Inflammatory macrophage treated with lipopolysaccharide for 4 hours (primary cell): ENCODE measurements around the gene ROBO3.

Experiments used
- DNase-seq: peaks from one replicate; pipeline ENCODE4 v3.0.0-alpha.2; 2020

Gene ROBO3

DNA sequence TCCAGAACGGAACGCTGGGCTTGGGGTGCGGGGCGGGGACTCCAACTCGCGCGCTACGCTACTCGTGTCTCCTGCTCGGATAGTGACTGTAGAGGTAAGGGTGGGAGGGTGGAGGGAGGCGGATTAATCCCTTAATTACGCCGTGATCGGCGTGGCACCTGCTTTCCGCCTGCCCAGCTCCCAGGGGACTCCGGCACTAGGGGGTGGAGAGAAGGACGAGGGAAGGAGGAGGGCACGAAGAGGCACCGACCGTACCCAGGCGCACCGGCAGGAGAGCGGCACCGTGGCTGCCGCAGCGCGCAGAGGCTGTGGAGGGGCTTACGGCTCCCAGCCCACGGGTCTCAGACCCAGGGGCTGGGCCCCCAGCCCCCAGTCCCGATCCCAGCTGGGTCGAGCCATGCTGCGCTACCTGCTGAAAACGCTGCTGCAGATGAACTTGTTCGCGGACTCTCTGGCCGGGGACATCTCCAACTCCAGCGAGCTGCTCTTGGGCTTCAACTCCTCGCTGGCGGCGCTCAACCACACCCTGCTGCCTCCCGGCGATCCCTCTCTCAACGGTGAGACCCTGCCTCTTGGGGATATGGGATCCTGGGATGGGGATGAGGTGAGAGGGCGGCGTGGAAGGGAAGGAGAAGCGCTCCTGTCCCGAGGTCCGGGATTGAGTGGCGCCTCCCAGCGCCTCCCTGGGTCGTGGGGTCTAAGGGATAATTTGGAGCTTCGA is at the start of gene ROBO3:
Gene ROBO3, plus strand, starts transcription at position 252 of the 721 bp plus-strand sequence. Its CDS starts 146 bp downstream, at position 398.
- DNase-seq: no peak

- no peak for DNase-seq
Observed at GRCh38 chr11:124817036-124817435, 48.2 kb upstream of the ROBO3 start.

DNA sequence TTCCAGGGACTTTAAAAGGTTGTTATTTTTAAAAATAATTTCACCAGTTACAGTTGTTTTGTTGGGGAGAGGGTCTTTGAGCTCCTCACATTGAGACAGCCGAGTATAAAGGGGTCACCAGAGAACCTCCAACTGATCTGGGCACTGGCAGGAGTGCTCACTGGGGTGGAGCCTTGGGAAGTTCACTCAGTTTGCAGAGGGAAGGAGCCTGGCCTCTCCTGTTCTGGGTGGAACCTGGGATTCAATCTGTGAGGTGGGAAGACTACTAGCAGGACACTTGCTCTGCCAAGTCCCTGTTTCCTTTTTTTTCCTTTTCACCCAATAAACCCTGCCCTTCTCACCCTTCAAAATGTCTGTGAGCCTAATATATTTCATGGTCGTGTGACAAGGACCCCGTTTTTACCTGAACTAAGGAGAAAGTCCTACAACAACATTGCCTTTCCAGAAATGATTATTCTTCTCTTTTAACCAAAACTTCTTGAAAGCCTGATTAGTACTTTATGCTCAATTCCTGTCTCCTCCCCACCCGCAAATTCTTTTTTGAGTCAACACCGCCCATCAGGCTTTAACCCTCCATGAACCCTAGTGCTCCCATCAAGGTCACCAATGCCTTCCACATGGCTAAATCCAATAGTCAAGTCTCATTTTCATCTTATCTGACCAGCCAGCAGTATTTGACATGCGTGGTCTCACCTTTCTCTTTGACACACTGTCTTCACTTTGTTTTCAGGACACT is 43.1 kb upstream of the ROBO3 start:
- no peak for DNase-seq

DNA sequence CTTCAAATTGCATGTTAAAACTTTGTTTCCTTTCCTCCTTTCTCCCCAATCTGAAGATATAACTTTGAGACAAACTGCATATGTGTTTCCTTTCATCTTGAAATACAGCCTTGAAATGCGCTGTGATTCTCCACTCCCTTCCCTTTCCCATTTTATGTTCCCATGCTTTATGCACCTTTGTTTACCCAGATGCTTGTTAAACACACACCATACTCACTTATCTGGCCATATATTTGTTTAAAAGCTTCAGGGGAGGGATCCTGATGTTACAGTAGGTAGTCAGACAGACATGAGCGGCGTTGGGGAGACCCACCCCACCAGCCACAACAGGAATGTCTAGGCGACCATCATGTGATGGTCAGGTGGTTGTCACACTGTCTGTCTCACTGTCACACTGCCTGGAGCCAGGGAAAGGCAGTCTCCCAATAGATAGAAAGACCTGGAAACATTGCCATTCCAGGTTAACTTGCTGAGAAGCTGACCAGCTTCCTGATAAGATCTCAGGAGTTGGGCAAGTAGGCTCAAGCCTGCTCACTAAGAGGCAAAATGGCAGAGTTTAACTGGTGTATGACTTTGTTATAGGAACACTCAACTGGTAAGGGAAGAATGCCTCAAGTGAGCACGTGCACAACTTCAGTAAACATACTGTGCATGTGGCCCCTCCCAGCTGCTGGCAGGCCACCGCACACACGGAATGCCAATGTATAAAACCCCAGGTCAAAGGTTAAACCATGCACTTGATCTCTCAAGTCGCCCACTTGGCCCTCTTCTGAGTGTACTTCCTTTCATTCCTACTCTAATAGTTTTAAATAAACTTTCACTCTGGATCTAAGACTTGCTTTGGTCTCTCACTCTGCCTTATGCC is 41.5 kb upstream of the ROBO3 start:
- no peak for DNase-seq

DNA sequence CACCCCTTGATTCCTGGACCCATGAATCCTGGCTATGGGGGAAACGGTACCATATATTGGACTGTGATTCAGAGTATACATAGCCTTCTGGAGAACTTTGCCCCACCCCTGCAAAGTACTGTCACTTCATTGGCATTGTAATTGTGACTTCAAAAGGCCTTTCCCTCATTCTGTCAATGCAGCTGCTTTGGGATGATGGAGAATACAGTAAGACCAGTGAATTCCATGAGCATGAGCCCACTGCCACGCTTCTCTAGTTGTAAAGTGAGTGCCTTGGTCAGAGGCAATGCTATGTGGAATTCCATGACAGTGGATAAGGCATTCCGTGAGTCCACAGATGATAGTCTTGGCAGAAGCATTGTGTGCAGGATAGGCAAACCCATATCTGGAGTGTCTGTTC is 39.4 kb upstream of the ROBO3 start:
- DNase-seq: no peak

DNA sequence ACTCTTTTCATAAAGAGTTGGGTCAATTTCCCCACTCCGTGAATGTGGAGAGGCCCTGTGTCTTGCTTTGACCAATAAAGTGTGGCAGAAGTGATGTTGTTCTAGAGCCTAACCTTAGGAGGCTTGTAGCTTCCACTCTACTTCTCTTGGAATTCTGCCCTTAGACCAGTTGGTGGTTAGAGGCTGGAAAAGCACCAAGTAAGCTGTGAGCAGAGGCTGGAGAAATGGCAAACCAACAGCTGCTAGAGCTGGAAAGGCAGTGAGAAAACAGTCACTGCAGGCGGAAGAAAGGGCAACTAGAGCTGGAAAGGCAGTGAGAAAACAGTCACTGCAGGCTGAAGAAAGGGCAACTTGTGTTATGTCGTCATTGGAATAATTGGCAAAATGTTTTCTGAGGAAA is 35.2 kb upstream of the ROBO3 start:
- DNase-seq: no peak

DNA sequence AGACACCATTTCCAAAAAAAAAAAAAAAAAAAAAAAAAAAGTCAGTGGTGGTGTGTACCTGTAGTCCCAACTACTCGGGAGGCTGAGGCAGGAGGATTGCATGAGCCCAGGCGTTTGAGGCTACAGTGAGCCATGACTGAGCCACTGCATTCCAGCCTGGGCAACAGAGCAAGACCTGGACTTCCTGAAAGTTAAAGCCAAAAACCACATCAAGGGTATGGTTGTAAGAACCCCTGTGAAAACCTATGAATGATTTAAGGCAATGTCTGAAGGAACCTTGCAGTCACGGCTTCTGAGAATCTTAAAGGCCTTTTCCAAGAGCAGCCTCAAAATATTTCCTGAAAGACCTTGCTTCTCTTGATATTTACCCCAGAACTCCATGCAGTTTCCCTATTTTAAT is 34.5 kb upstream of the ROBO3 start:
- DNase-seq: no peak

DNA sequence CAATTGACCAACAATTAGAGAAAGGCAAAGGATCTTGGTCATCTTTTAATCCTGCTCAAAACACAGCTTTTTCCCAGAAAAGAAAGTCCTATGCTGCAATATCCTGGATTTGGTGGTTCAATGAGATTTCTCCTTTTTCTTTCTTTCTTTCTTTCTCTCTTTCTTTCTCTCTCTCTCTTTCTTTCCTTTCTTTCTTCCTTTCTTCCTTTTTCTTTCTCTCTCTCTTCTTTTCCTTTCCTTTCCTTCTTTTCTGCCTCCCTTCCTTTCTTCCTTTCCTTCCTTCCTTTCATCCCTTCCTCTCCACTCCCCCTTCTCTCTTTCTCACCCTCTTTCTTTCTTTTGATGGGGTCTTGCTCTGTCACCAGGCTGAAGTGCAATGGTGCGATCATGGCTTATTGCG is 33.3 kb upstream of the ROBO3 start:
- DNase-seq: no peak

DNA sequence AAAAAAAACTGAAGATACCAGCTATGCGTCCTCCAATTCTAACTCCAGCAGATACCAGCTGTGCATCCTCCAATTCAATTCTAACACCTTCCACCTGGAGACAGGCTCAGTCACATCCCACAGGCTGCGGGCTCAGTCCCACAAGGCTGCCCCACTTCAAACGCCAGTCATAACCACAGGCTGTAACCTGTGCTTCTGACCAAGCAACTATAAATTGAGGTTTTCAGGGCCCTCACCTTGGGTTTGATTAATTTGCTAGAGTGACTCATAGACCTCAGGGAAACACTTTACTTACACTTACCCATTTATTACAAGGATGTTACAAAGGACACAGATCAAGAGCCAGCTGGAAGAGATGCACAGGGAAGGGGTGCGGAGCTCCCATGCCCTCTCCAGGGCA is 32.7 kb upstream of the ROBO3 start:
- no peak for DNase-seq

DNA sequence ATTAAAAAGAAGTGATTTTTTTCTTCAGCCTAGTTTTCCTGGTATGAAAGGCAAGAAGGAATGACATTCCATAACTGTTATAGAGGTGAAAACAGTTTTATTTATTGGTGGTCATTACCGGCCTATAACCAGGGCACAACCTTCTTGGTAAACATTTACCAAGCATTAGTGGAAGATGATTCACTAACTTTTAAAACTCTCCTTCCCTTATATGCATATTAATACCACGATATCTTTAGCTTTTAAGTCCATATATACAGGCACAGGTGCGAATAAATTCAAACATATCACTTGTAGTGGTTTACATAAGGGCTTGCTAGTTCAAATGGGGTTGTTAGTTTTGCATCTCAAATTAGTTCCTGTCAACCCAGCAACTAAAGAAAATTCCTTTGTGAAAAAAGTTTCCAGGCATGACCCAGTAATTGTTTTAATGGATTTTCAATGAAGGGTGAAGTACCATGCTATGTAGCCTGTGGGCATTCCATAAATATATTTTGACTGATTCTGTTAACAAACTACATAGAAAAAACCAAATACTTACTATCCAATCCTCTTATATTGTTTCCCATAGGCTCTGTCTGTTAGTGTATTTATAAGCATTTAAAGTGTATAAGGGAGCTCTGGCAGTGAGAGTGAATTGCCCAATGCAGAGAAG is 30.6 kb upstream of the ROBO3 start:
- DNase-seq: no peak

DNA sequence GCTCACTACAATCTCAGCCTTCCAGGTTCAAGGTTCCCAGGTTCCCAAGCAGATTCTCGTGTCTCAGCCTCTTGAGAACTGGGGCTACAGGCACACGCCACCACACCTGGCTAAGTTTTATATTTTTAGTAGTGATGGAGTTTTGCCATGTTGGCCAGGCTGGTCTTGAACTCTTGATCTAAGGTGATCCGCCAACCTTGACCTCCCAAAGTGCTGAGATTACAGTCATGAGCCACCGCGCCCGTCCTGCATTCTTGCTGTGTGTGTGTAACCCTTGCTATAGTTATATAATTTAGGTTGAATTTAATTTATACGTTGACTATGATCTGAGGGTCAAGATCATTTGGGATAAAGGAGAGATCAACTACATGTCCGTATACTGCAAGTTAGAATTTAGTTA is 29.3 kb upstream of the ROBO3 start:
- no peak for DNase-seq

GRCh38 chr11:124837491-124837856 is 27.8 kb upstream of the ROBO3 start:
- peak; percentile 73 for DNase-seq

DNA sequence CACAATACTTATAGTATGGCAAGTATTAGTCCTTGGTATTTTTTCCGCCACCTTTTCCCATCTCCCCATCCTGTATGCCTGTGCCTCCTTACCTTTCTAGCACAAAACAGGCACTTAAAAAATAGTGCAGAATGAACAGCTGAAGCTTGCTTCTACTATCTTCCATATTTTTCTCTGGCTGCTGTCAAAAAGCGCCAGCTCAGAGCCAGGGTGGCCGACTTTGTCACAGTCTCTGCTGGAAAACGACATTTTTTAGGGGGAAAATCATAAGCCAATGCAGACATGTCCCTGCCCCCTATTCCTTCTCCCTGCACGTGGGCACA is 26.5 kb upstream of the ROBO3 start:
- DNase-seq: no peak

DNA sequence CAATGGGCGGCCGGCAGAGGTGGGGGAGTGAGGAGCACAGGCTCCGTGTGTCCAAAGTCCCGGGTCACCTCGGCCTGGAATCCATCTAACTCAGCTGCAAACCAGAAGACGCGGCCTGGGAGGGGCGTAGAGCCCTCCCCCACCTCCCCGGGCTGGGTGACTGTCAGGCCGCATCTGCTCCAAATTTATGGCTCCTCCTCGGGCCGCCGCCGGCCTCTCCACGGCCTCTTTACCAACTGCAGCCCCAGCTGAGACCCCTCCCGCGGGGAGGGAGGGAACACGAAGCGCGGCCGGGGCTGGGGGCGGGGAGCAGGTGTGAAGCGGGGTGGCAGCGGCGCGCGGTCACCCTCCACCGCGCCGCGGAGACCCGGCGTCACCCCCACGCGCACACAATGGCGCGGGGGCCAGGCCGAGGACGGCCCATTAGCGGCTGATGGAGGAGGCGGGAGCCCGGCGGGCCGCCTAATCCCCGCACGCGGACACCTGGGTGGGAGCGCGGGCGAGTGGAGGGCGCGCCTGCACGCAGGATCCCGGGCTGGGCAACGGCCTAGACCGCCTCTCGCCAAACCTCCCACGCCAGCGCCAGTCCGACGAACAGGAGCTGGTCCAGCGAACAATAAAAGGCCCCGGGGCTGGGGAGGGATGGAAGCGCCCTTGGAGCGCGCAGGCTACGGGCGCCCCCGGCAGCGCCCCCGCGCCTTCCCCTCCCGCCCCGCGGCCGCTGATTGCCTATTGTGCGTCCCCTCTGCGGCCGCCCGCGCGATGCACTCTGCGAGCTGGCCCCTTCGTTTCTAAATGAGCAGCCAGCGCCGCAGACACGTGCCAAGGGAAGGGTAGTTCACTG is 25.9 kb upstream of the ROBO3 start:
- DNase-seq: no peak

DNA sequence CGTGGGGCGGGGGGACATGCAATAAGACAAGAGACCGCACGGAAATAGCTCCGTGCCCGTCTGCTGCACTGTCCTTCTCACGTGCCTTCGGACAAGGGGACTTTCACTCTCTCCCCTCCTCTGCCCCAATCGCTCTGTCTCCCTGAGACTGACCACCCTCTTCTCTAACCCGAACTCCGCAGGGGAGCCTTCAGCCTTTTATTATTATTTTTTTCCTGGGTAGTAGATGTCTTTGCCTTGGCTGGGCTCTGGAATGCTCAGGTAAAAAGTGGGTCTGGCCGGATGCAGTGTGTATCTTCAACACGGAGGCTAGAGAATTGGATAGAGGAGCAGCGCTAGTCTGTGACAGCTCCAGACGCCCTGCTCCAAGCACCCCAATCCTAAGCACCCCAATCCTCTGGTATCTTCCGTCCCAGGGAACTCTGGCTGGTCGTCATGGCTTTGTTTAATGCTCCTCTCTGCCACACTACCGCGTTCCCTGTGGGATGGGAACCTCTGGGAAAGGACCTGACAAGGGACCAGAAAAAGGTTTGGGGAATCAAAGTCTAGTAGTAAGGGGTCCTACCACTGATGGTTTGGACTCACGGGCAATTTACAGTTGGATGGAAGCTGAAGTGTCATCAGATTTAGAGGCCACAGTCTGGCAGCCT is 25.1 kb upstream of the ROBO3 start:
- no peak for DNase-seq

- DNase-seq: no peak
Observed at GRCh38 chr11:124840666-124841065, 24.6 kb upstream of the ROBO3 start.

DNA sequence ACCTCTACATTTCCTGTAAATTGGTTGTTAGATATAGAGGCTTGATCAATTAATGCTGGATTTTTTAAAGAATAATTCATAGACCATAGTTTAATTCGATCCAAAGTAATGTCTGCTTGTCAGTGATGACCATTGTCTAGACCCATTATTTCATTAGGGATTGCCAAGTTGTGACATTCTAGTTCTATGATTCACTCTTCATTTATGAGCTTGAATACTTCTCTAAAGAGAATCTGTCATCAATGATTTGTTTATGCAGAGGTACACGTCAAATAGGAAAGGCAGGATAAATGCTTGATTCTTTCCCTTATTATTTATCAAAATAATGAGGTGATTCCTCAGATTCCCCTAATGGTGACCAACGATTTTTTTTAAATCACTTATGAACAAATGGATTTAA is 24.0 kb upstream of the ROBO3 start:
- DNase-seq: no peak

GRCh38 chr11:124841840-124842239 is 23.4 kb upstream of the ROBO3 start:
- DNase-seq: no peak

DNA sequence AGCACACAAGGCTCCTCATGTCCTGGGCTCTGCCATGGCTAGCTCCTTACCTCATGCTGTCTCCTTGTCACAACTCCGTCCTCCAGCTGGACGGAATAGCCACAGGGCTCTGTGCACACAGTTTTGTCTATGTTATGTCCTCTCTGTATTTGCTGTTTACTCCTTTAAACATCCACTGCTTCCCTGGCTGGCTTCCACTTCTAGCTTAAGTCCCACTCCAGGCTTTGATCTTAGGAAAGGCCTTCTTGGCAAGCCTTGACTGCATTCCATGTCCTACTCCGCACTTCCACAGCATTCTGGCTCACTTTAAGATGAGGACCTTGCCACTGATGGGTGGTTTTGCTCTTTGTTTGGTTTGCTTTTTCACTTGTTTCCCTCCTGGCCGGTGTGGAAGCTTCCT is 22.9 kb upstream of the ROBO3 start:
- no peak for DNase-seq

DNA sequence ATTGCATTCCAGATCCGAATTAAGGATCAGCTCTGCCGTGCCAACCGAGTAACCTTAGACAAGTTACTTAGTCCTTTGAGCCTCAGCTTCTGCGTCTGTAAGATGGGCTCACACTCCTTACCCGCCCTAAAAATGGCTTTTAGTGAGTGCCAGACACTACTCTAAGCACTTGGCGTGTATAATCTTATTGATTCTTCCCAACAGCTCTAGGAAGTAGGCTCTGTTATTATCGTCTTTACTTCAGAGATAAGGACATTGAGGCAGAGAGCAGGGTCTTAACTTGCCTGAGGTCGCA is 21.7 kb upstream of the ROBO3 start:
- DNase-seq: no peak

DNA sequence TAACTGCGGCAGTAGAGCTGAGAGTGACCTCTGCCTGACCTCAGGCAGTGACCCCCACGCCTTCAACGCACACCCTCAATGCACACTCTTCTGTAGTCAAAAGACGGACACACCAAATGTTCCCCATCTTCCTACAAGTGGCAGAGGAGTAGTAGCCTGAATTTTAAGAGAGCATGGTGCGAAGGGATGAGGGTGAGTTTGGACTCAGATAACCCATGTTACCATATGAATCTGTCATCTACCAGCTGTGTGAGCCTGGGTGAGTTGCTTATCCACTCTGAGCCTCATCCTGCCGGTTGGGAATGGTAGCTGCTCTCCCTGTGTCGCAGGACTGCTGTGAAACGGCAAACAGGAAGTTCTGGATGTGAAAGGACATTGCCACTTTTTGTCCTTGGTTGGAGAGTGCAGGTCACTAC is 20.6 kb upstream of the ROBO3 start:
- DNase-seq: no peak

DNA sequence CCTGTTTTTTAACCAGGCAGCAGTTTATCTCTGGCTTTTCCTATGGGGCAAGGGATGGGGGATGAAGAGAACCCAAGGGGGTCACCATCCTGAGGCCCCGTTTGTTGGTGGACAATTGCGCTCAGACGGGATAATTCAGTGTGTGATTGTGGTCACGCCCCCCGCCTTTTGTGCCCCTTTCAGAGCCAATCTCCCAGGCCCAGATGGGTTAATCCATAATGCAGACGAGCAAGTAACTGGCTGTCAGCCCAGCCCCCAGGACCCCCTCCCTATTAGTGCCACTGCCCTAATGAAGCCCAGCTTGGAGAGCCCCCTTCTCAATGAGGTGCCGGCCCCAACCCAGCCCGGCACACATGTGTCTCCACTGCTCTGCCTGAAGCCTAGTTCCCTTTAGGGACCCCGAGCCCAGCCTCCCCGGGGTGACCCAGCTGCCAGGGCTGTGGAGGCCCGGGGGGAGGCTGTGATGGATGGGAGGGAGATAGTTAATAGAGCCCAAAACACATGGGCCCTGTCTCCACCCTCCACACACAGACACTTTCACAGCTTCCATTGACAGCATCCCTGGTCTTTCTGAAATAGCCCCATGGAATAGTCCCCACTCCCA is 19.1 kb upstream of the ROBO3 start:
- no peak for DNase-seq
